HG02884 (cell line): ENCODE data around the gene SPATA22.
"Not testable (repeated sequence)": the region's sequence is repeated elsewhere in the genome, so short reads cannot be mapped to it uniquely, and the experiment has no call there.

ENCODE experiments used
- ATAC-seq: cut with Tn5 transposase; IDR thresholded peaks from one replicate; pipeline ENCODE4 v1.9.1; 2021; ENCODE audit warnings: mild to moderate bottlenecking, moderate library complexity; ENCODE audit not compliant: unreplicated experiment

The SPATA22 gene

DNA sequence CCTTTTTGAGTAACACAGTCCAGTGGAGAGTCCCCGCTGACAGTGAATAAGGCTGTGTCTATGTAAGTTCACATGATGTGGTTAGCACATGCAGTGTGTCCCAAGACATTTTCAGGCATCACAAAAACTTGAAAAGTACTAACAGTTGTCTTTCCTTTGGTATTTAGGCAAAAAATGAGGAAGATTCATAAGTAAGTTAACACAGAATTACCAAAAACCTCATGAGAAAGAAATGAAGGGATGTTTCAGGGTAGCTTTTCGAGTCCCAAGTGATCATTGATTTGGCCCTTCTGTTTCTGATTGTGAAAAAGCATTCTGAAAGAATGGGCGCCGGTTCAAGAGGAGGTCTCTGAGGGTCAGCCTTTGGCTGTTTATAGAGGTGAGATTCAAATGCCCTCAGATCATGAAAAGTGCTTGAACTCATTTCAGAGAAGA is 3.6 kb upstream of the SPATA22 start:
- ATAC-seq = no peak

DNA sequence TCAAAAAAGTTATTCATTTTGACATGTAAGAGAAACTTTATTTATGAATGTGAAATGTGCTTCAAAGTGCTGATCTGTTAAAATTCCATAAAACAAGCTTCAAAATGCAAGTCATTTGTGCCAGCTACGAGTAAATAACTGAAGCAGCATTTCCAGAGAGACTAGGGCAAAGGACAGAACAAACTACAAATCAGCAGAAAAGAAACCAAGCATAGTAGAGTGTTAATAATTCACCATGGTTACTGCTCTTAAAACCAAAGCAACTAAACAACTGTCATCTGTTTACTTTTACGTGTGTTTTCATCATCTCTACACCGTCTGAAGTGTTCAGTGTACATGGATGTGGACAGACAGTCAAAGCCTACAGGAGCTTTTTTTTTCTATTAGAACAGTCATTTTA is 2.6 kb upstream of the SPATA22 start:
- ATAC-seq = no peak

GRCh38 chr17:3472137-3472536 is 518 bp upstream of the SPATA22 start:
- no peak for ATAC-seq

DNA sequence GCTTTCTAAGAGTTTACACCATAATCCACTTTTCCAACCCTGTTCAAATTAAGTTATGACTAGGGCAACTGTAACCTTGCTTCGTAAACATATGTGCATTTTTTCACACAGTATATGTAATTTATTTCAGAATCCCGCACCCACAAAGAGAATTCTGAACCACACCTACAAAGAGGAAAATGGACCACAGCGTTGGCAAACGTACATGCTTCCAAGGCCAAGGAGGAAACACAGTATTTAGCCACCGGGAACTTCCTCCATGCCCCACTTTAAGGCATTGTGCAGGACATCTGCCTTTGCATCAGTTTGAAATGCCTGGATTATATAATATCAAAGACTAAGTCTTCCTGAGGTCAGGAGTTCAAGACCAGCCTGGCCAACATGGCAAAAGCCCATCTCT is 2.1 kb downstream of the SPATA22 start:
- no peak for ATAC-seq

DNA sequence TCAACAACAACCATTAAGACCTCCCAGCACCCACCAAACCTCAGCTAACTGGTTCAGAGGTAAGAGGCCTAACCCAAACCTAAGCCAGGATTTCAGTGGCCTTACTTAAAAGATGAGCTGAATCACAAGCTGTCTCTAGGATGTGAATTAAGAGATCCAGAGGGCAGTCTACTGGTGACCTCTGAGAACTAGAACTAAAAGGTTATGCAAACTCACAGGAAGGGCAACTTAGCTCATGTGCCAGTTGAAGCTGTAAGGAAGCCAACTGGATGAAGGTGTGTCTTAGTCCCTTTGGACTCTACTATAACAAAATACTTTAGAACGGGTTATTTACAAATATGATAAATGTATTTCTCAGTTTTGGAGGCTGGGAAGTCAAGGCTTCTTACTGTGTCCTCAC is 5.3 kb downstream of the SPATA22 start:
- ATAC-seq = not testable (repeated sequence)

DNA sequence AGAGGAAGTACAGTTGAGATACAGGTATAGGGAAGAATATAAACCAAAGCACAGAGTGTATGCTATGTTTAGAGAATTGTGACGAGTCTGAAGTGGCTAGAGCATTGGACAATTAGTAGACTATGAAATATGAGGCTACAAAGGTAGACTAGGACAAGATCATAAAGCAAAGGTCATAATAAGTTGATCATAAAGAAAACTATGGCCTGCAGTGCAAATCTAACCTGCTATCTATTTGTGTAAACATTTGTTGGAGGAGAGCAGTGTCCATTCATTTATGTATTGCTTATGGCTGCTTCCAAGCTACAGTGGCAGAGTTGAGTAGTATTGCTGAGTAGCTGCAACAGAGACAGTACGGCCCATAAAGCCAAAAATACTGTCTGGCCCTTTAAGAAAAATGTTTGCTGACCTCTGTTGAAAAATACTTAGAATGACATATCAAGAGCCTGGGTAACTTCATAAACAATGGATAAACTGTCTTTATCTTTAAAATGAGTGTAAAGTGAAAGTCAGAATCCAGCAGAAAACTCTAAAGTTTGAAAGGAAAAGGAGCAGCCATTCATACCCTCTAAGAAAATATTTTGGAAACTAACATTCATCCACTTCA is 23.5 kb downstream of the SPATA22 start:
- ATAC-seq = no peak

DNA sequence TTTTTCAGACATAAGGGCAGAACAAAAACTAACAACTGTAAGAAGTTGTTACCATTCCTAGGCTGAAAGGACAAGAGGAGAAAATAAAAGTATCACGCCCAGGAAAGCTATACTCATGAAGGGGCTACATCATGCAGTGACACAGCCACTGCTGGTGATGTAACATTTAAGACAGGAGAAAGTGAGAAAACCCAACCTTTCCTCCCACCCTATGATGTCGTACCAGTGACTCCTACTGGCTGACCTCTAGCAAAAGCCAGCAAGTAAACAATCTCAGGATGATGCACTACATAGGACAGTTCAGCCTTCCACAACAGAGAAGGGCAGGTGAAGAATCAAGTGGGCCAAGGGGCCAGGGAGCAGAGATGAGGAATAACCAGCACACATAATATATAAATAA is 24.0 kb downstream of the SPATA22 start:
- ATAC-seq = no peak

GRCh38 chr17:3440451-3440850 is 31.2 kb downstream of the SPATA22 start:
- ATAC-seq = no peak

DNA sequence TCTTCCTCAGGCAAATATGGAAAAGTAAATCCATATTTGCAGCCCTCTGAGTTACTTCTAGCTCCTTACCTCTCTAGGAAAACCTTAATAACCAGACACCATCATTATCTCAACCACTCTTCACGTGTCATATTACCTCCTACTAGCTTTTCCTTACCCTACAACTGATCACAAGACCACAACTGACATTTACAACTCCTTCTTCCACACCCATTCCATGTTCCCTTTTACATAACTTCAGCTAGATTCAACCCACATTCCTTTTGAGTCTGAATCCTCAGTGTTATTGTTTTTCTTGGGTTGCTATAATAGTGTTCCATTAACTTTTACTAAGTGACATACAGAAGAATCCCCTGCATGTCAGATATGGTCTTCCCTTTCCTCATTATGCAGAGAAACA is 33.3 kb downstream of the SPATA22 start:
- ATAC-seq = no peak

DNA sequence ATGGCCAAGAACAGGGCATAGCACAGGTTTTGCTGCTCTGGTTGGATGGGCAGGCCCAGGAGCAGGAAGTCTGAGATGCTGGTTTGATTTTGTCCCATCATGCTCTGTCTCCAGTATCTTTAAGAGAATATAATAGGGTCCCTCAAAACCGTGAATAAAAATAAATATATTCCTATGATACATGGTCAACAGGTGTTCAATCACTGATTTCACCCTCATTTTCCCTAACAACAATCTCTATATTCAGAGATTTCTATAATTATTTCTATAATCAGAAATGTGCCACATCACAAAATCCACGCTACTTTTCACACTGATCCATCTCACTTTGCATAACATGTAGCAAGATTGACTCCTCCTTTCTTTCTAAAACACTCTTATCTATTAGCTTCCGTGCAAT is 37.9 kb downstream of the SPATA22 start, which contains the start of gene OR1E2:
TSS of gene OR1E2 (minus strand) at position 101 of the 400 bp plus-strand sequence. CDS start at position 101, 0 bp downstream.
- ATAC-seq = no peak

GRCh38 chr17:3433215-3433614 is 38.4 kb downstream of the SPATA22 start:
- not testable (repeated sequence) for ATAC-seq

- ATAC-seq = no peak
Measured at GRCh38 chr17:3418222-3418621, 53.4 kb downstream of the SPATA22 start.

DNA sequence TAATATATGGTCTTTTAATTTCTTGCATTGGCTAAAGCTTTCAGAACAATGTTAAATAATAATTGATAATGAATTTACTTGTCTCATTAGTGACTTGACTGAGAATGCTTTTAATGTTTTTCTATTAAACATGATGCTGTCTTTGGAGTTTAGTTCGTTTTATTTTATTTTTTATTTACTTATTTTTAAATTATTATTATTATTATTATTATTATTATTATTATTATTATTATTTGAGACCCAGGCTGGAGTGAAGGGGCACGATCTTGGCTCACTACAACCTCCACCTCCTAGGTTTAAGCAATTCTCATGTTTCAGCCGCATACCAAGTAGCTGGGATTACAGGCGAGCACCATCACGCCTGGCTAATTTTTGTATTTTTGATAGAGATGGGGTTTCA is 56.0 kb downstream of the SPATA22 start:
- no peak for ATAC-seq

DNA sequence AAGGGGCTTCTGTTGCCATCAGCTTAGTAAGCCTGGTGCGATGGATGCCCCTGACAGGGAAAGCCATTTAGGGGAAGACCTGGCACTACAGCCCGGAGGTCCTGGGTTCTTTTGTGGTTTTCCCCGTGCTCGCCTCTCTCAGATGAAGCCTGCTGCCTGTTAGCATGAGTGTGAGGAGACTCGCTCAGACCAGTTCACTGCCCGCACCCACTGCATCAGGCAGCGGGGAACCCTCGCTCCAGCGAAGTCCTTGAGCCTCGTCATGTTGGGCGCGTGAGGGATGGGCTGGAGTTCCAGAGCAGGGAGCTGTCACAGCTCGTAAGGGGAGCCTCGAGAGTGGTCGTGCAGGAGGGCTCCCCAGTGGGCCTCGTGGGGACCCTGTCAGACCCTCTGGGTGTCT is 59.4 kb downstream of the SPATA22 start:
- not testable (repeated sequence) for ATAC-seq

GRCh38 chr17:3411070-3411469 is 60.5 kb downstream of the SPATA22 start, which contains the start of gene OR3A3:
Gene OR3A3, plus strand, starts transcription at chr17:3411370.
- ATAC-seq = no peak

DNA sequence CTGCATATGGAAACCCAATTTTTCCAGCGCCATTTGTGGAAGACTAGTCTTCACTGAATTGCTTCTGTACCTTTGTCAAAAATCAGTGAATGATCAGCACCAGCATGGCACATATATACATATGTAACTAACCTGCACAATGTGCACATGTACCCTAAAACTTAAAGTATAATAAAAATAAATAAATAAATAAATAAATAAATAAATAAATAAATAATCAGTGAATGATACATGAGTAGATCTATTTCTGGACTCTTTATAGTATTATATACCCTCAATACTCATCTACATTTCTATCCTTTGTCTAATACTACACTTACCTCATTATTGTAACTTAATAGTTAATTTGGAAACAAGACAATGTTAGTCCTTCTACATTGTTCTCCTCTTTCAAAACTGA is 67.8 kb downstream of the SPATA22 start:
- ATAC-seq = not testable (repeated sequence)

DNA sequence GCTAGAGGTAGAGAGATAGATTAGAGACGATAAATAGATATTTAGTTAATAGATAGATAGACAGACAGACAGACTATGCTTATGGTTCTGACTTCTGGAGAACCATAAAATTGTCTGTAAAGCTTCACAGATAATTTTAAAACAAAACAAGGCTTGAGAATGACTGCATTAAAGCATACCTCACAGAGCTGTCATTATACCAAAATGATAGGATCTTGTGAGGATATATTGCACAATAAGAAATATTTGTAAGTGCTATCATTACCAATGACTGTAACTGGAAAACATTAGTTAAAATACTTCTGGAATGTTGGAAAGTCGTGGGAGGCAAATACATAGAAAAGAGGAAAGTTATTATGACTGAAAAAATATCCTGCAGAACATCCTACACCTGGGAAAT is 69.8 kb downstream of the SPATA22 start:
- ATAC-seq = no peak

GRCh38 chr17:3400055-3400454 is 71.6 kb downstream of the SPATA22 start:
- ATAC-seq = no peak

DNA sequence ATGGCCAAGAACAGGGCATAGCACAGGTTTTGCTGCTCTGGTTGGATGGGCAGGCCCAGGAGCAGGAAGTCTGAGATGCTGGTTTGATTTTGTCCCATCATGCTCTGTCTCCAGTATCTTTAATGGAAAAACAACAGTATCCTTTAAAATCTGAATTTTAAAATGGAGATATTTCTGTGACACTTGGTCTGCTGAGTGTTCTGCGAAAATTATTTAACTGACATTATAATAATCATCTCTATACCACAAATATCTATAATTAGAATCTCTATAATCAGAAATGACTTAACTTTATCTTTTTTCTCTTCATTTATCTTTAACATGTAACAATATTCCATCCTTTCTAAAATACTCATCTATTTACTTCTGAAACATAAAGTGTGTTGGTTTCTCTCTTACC is 73.3 kb downstream of the SPATA22 start, which contains the start of gene OR1E1:
TSS of gene OR1E1 (minus strand) at position 101 of the 400 bp plus-strand sequence. CDS start at position 101, 0 bp downstream.
- no peak for ATAC-seq

DNA sequence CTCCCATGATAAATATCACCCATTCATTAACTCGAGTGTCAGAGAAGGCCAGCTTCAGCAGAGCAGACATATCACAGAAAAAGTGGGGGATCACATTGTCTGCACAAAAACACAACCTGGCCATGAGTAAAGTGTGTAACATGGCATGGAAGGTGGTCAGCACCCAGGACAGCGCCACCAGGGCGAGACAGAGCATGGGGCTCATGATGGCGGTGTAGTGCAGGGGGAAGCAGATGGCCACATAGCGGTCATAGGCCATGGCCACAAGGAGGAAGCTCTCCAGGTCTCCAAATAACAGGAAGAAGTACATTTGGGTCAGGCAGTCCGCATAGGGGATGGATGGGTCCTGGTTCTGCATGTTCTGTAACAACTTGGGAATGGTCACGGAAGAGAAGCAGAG is 73.8 kb downstream of the SPATA22 start:
- ATAC-seq = not testable (repeated sequence)
